HG03159 (cell line): ENCODE measurements around the gene MPP4.

ENCODE experiments used
- ATAC-seq: cut with Tn5 transposase; IDR thresholded peaks from one replicate; pipeline ENCODE4 v1.9.1; 2021; ENCODE audit warnings: mild to moderate bottlenecking, moderate library complexity; ENCODE audit not compliant: unreplicated experiment

MPP4 gene

DNA sequence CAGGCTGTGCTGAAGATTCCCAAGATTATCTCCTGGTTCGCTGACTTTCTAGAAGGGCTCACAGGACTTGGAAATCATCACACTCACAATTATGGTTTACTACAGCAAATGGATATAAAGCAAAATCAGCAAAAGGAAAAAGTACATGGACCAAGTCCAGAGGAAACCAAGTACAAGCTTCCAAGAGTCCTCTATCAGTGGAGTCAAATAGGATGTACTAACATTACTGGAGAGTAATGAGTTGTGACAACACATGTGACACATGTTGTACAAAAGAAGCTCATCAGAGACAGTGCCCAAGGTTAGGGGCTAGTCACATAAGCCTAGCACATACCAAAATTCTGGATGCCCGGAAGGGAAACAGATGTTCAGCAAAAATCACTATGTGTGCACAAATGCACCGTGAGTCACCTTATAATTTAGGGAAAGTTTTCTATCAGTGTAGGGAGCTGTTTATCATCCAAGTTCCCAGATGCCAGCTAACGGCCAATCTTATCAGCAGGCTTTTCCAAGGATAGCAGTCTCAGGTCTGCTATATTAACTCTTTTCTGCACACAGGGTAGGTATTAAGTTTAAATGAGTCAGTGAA is 64.7 kb downstream of the MPP4 start:
- ATAC-seq = no peak

DNA sequence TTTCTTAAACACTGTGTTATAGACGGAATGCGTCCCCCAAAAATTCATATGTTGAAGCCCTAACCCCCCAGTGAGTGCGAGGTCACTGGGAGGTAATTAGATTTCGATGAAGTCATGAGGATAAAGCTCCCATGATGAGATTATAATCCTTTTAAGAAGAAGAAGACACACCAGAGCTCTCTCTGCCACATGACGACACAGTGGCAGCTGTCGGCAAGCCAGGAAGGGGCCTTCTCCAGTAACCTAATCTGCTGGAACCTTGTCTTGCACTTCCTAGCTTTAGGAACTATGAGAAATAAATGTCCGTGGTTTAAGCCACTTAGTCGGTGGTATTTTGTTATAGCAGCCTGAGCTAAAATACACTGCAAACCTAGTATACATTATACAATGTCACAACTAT is 67.4 kb downstream of the MPP4 start:
- no peak for ATAC-seq

DNA sequence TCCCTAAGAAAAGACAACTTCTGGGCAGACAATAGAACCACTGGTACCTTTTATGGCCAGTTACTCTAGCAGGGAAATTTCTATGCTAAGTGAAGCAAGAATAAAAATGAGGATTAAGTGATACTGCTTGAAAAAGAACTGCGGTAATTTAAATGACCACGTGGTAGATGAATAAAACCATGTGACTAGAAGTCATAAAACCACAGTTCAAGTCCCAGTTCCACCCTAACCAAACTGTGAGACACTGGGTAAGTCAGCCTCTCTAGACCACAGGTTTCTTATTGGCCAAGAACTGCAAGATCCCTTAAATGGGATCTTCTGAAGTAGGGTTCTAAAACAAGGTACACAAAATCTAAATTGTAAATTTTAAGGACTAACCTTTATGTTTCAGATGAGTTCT is 67.9 kb downstream of the MPP4 start:
- ATAC-seq = no peak

GRCh38 chr2:201628545-201628944 is 69.9 kb downstream of the MPP4 start:
- no peak for ATAC-seq

DNA sequence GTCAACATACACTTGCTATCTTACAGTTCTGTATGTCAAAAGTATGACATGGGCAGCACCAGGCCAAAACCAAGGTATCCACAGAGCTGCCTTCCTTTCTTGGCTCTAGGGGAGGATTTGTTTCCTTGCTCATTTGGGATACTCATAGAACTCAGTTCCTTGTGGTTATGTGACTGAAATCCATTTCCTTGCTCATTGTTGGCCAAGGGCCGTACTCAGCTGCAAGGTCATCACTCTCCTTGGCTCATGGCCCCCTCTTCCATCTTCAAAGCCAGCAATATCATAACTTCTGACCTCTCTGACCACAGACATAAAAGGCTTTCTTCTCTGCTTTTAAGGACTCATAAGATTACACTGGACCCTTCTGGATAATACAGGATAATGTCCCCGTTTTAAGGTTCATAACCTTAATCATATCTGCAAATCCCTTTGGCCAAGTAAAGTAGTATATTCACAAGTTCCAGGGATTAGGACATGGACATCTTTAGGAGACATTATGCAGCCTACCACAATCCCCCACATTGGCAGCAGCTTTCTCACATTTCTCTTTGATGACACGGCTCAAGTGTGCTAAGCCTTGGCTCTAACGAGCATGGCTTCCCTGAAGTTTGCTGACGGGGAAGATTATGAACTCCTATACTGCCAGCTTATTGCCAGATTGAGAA is 76.0 kb downstream of the MPP4 start:
- no peak for ATAC-seq

DNA sequence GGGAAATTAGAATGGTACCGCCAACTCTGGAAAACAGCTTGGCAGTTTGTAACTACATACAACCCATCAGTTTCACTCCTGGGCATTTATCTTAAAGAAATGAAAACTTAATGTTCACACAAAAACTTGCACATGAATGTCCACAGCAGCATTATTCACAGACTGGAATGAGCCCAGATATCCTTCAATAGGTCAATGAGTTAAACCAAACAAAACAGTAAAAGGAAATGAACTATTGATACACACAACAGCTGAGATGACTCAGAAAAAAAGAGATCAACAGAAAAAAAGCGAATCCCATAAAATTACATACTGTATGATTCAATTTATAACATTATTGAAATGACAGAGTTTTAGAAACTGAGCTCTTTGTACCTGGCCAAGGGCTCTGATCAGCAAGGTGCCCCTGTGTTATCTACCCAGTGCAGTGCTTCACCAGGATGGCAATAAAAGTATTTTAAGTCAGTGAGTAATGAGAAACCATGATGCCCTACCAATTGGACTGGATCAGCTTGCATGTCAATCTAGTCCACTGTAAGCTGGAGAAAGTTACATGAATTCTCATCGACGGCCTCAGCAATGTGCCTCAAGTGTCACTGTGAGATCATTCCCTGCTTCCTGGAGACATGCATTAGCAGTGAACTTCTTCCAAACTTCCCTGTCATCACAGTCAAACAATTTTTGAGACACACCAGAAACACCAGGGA is 77.0 kb downstream of the MPP4 start:
- no peak for ATAC-seq

DNA sequence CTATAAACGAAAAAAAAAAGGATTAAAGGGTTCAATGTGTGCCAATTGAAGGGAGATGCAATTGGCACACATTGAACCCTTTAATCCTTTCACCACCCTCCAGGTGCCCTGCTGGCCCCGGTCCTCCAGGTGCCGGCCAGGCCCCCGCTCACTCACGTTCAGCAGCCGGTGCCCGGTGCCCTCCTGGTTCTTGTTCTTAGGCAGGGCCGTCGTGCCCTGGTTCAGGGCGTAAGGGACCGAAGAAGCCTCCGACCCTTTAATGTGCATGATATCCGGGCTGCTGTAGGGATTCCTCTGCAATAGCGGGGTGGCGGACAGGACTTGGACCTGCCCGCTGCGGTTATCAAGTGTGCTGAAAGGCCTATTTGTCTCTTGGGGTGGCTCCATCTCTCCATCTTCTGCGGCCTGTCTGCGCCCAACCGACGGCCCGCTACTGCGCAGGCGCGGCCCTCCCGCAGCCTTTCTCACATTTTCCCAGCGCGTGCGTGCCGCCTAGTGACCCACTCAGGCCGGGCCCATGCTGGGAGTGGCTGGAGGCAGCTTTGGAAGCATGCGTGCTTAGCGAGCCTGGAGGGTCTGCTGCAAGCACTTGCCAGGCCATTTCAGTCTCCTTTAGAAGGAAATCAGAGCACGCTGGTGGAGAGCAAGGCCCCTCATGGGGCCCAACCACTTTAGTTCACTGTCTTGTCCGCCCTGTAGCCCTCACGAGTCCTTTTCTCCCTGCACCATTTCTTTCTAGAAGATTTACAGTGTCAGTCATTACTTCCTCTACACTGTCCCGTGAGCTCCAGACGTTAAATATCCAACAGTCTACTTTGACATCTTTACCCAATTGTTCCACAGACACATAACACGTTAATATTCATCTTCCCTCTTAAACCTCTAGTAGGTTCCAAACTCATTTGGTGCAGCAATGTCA is 79.4 kb downstream of the MPP4 start:
- ATAC-seq = no peak

DNA sequence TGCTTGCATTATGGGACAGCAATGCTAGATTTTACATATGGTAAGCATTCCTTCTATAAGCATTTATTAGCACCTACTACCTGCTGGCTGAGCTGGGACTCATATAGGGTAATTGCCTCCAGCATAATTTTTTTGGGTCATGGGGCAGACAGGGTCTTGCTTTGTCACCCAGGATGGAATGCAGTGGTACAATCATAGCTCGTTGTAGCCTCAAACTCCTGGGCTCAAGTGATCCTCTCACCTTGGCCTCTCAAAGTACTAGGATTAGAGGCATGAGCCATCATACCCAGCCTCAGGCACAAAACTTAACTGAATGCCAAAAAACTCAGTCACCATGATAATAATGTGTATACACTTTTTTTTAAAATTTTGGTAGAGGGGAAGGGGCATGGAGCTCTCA is 90.4 kb downstream of the MPP4 start:
- no peak for ATAC-seq

DNA sequence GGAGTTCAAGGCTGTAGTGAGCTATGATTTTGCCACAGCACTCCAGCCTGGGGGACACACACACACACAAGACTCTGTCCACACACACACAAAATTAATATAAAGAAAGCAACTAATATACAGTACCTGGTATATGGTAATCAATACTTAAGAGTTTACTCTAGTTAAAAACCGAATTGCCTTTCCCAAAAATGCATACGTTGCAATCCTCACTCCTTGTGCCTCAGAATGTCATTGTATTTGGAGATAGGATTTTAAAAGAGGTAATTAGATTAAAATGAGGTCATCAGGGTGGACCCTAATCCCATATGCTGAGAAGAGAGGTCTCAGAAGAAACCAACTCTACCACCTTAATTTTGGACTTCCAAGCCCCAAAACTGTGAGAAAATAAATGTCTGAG is 90.9 kb downstream of the MPP4 start:
- no peak for ATAC-seq

- ATAC-seq = no peak
Observed at GRCh38 chr2:201600906-201601305, 97.5 kb downstream of the MPP4 start.

DNA sequence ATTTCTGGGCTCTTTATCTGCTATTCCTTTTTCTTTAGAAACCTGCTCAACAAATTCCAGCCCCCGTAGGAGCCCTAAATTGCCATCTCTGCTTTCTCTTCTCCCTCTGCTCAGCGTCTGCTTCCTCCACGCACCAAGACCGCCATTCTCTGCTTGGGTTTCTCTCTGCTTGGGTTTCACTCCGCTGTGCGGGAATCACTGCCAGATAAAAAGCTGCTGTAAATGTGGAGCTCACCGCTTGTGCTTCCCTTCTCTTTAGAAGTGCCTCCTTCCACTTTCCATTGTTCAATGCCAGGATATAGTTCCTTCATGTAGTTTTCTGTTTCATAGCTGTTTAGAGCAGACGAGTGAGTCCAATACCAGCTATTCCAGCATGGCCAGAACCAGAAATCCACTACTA is 101.0 kb downstream of the MPP4 start:
- ATAC-seq = no peak
